Measurements from ENCODE around the gene IFT20. TPM values are rescaled to one million over a fixed set of nuclear protein-coding genes. Genes with fewer than 3 reads are reported as not detected.
A peak's percentile ranks its signal among the peaks of the same experiment; 100 is the strongest.

IFT20 gene
- total and polyA plus RNA-seq, 2 of the 13 experiments (the other 11 are each of a cell fraction or from before 2014, with no cell fraction given): 28.0 to 37.8 TPM

DNA sequence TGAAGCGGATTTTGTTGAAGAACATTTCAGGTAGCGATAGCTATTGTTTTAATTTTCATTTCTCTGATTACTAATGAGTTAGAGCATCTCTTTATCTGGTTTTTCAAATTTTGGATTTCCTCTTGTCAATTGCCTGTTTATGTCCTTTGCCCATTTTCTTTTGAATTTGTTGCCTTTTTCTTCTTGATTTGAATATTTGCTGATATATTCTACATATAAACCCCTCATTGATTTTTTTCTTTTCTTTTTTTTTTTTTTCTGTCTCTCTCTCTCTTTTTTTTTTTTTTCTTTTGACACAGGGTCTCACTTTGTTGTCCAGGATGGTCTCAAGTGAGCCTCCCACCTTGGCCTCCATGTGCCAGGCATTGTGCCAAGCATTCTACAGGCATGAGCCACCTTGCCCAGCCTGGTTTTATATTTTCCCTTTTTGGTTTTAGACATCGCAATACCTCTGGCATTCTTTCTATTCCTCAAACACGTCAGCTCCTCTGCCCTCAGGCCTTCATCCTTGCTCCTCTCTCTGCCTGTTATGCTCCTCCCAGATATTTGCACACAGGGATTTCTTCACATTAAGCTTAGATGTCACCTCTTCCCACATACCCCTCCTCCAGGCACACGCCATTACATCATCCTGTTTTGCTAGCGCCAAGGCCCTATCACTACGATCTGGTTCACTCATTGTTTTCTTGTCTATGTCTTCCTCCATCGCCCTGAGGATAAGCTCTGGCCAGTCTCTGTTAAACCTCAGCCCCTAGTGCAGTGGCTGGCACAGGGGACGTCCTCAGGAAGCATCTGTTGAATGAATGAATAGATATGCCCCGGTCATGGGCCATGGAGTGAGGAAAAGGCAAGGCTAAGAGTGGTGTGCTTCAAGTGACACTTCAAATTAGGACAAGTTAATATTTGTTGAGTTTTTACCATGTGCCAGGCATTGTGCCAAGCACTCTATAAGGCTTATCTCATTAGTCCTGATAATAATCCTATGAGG, 44.8 kb upstream of the IFT20 start (continued):
- TF ChIP-seq, protein P1, sequence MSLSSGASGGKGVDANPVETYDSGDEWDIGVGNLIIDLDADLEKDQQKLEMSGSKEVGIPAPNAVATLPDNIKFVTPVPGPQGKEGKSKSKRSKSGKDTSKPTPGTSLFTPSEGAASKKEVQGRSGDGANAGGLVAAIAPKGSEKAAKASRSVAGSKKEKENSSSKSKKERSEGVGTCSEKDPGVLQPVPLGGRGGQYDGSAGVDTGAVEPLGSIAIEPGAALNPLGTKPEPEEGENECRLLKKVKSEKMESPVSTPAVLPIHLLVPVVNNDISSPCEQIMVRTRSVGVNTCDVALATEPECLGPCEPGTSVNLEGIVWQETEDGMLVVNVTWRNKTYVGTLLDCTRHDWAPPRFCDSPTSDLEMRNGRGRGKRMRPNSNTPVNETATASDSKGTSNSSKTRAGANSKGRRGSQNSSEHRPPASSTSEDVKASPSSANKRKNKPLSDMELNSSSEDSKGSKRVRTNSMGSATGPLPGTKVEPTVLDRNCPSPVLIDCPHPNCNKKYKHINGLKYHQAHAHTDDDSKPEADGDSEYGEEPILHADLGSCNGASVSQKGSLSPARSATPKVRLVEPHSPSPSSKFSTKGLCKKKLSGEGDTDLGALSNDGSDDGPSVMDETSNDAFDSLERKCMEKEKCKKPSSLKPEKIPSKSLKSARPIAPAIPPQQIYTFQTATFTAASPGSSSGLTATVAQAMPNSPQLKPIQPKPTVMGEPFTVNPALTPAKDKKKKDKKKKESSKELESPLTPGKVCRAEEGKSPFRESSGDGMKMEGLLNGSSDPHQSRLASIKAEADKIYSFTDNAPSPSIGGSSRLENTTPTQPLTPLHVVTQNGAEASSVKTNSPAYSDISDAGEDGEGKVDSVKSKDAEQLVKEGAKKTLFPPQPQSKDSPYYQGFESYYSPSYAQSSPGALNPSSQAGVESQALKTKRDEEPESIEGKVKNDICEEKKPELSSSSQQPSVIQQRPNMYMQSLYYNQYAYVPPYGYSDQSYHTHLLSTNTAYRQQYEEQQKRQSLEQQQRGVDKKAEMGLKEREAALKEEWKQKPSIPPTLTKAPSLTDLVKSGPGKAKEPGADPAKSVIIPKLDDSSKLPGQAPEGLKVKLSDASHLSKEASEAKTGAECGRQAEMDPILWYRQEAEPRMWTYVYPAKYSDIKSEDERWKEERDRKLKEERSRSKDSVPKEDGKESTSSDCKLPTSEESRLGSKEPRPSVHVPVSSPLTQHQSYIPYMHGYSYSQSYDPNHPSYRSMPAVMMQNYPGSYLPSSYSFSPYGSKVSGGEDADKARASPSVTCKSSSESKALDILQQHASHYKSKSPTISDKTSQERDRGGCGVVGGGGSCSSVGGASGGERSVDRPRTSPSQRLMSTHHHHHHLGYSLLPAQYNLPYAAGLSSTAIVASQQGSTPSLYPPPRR (CRISPR knock-in tag; IDR thresholded peaks at IDR 0.05; ENCODE audit: borderline replicate concordance): no peak
- TF ChIP-seq PRPF4 (IDR thresholded peaks at IDR 0.05; ENCODE audit: low read depth, low read length, poor library complexity, severe bottlenecking) (no peak), KDM3A (CRISPR knock-in tag; IDR thresholded peaks at IDR 0.05; ENCODE audit: low read depth) (no peak), ZNF17 (CRISPR knock-in tag; IDR thresholded peaks at IDR 0.05) (no peak), SALL2 (CRISPR knock-in tag; IDR thresholded peaks at IDR 0.05) (no peak), MAF1 (CRISPR knock-in tag; IDR thresholded peaks at IDR 0.05; ENCODE audit: borderline replicate concordance) (no peak), FOXA3 (CRISPR knock-in tag; IDR thresholded peaks at IDR 0.05) (peak; percentile 50; the same call in 1 of the 2 replicates), ATAD3A (CRISPR knock-in tag; IDR thresholded peaks at IDR 0.05) (no peak), KLF15 (CRISPR knock-in tag; IDR thresholded peaks at IDR 0.05; ENCODE audit: borderline replicate concordance) (no peak), REXO4 (CRISPR knock-in tag; IDR thresholded peaks at IDR 0.05; ENCODE audit: borderline replicate concordance) (no peak), ELF3 (CRISPR knock-in tag; IDR thresholded peaks at IDR 0.05) (no peak), ZNF263 (CRISPR knock-in tag; IDR thresholded peaks at IDR 0.05) (peak; percentile 48; the same call in 1 of the 2 replicates), MBNL3 (CRISPR knock-in tag; conservative IDR thresholded peaks at IDR 0.05) (no peak), ARID2 (CRISPR knock-in tag; IDR thresholded peaks at IDR 0.05; ENCODE audit: borderline replicate concordance) (no peak), ELF1 (CRISPR knock-in tag; IDR thresholded peaks at IDR 0.05) (no peak), TOE1 (CRISPR knock-in tag; IDR thresholded peaks at IDR 0.05) (no peak), SOX13 (IDR thresholded peaks at IDR 0.05) (no peak), SOX13 (CRISPR knock-in tag; conservative IDR thresholded peaks at IDR 0.05 in 1 of 2, IDR thresholded peaks at IDR 0.05 in 1 of 2) (peak in 1 of 2 experiments; percentile 71; a peak in 2 of 4 replicates), SOX6 (IDR thresholded peaks at IDR 0.05) (no peak), SOX6 (CRISPR knock-in tag; IDR thresholded peaks at IDR 0.05) (peak; percentile 76), SP5 (CRISPR knock-in tag; IDR thresholded peaks at IDR 0.05; ENCODE audit: borderline replicate concordance, low read depth) (peak; percentile 52; the same call in 1 of the 2 replicates), HDAC6 (IDR thresholded peaks at IDR 0.05; ENCODE audit: low read depth, low read length) (no peak)
- TF ChIP-seq, protein P2, sequence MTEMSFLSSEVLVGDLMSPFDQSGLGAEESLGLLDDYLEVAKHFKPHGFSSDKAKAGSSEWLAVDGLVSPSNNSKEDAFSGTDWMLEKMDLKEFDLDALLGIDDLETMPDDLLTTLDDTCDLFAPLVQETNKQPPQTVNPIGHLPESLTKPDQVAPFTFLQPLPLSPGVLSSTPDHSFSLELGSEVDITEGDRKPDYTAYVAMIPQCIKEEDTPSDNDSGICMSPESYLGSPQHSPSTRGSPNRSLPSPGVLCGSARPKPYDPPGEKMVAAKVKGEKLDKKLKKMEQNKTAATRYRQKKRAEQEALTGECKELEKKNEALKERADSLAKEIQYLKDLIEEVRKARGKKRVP (CRISPR knock-in tag; IDR thresholded peaks at IDR 0.05): peak in 1 of 2 experiments; percentile 96; a peak in 2 of 4 replicates

All from HepG2 (cell line).